ENCODE data around the gene CNTN6.

Gene CNTN6

GRCh38 chr3:1439395-1439794 is 346.6 kb downstream of the CNTN6 start:
- DNase-seq: no peak

GRCh38 chr3:1442271-1442670 is 349.4 kb downstream of the CNTN6 start:
- DNase-seq: no peak

GRCh38 chr3:1444195-1444594 is 351.4 kb downstream of the CNTN6 start:
- no peak for DNase-seq

GRCh38 chr3:1446531-1446930 is 353.7 kb downstream of the CNTN6 start:
- DNase-seq: no peak

GRCh38 chr3:1447452-1447851 is 354.6 kb downstream of the CNTN6 start:
- no peak for DNase-seq

GRCh38 chr3:1448443-1448842 is 355.6 kb downstream of the CNTN6 start:
- DNase-seq: no peak

All from NCI-H526 treated with DMSO at 0.1 percent for 48 hours (cell line).